DOHH2 (cell line): ENCODE measurements around the gene FHOD3.

Source experiments
- H3F3A ChIP-seq: fragments of 200-600 bp; sonication (generic), shearing (Covaris generic); 2 replicates; pipeline ENCODE4 v1.6.0; 2016; ENCODE audit warnings: antibody characterized with exemption, mild to moderate bottlenecking; ENCODE audit not compliant: control insufficient read depth, insufficient read depth
- H3K27ac ChIP-seq: fragments of 200-600 bp; sonication (generic); 2 replicates; pipeline ENCODE4 v1.5.1; 2014; ENCODE audit warnings: low read depth, mild to moderate bottlenecking, low read length, moderate library complexity
- H3K27me3 ChIP-seq: fragments of 200-600 bp; sonication (generic); 2 replicates; pipeline ENCODE4 v1.6.1; 2014; ENCODE audit warnings: mild to moderate bottlenecking, low read length, mixed read lengths; ENCODE audit not compliant: control insufficient read depth
- H3K36me3 ChIP-seq: fragments of 200-600 bp; sonication (generic); 2 replicates; pipeline ENCODE4 v1.6.1; 2014; ENCODE audit warnings: mild to moderate bottlenecking, low read length, moderate library complexity, mixed read lengths; ENCODE audit not compliant: control insufficient read depth
- H3K4me1 ChIP-seq: fragments of 200-600 bp; sonication (generic); 2 replicates; pipeline ENCODE4 v1.6.1; 2014; ENCODE audit warnings: mild to moderate bottlenecking, low read length, mixed read lengths; ENCODE audit not compliant: control insufficient read depth
- H3K4me2 ChIP-seq: fragments of 200-600 bp; sonication (generic); 2 replicates; pipeline ENCODE4 v1.6.0; 2014; ENCODE audit warnings: mild to moderate bottlenecking, low read length, moderate library complexity
- H3K4me3 ChIP-seq: fragments of 200-600 bp; sonication (generic); 2 replicates; pipeline ENCODE4 v1.5.1; 2014; ENCODE audit warnings: mild to moderate bottlenecking, low read length, mixed read lengths
- H3K79me2 ChIP-seq: fragments of 200-600 bp; sonication (generic); 2 replicates; pipeline ENCODE4 v1.6.1; 2014; ENCODE audit warnings: mild to moderate bottlenecking, low read length, mixed read lengths; ENCODE audit not compliant: control insufficient read depth
- H3K9me2 ChIP-seq: fragments of 200-600 bp; sonication (generic); replicated peaks from 2 replicates; pipeline ENCODE4 v1.6.1; 2014; ENCODE audit warnings: mild to moderate bottlenecking, low read length, mixed read lengths; ENCODE audit not compliant: control insufficient read depth
- H3K9me3 ChIP-seq: fragments of 200-600 bp; sonication (generic); 2 replicates; pipeline ENCODE4 v1.6.1; 2014; ENCODE audit warnings: antibody characterized with exemption, low read length, mixed read lengths; ENCODE audit not compliant: control insufficient read depth, insufficient read depth
- H4K20me1 ChIP-seq: fragments of 200-600 bp; sonication (generic); 2 replicates; pipeline ENCODE4 v1.6.0; 2014; ENCODE audit warnings: low read depth, mild to moderate bottlenecking, antibody characterized with exemption, low read length, moderate library complexity; ENCODE audit not compliant: control insufficient read depth, insufficient read depth
- EZH2phosphoT487 ChIP-seq: fragments of 200-600 bp; sonication (generic); IDR thresholded peaks from 2 replicates; pipeline ENCODE4 v1.6.1; 2017; ENCODE audit warnings: borderline replicate concordance, mild to moderate bottlenecking, antibody characterized with exemption, low read length, moderate library complexity, mixed read lengths
- TF ChIP-seq, protein P1 (sequence below): fragments of 200-600 bp; sonication (generic); IDR thresholded peaks from one replicate; pipeline ENCODE4 v1.5.1; 2014; ENCODE audit warnings: antibody characterized with exemption, mild to moderate bottlenecking, low read depth, low read length; ENCODE audit not compliant: poor library complexity, severe bottlenecking

The FHOD3 gene

DNA sequence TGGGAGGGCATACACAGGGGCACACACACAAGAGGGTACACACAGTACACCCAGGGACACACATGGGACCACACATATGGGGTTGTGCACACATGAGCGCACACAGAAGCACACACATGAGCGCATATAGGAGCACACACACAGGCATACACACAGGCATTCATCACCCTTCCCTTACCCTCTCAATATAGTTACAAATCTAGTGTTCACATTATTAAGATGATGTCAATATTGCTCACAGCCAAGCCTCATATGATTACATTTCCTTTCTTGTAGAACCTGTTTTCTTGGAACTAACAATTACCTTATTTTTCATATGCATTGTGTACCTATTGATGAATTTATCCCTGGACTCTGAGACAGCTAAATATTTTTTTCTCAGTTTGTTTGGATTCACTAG is 156.7 kb downstream of the FHOD3 start:
- Histone ChIP-seq H3K9me3 (no peaks in the 10 kb centered on the region), H3F3A (no peaks in the 10 kb centered on the region), H3K9me2 (no peaks in the 10 kb centered on the region), H3K27me3 (peaks cover 14% of the 10 kb centered on the region), H3K4me1 (no peaks in the 10 kb centered on the region), H3K4me2 (no peak overlapping the region), H3K79me2 (no peaks in the 10 kb centered on the region), H4K20me1 (no peaks in the 10 kb centered on the region), H3K27ac (no peak overlapping the region), H3K36me3 (no peaks in the 10 kb centered on the region), H3K4me3 (no peak overlapping the region)
- no peak for TF ChIP-seq EZH2phosphoT487
- TF ChIP-seq, protein P1, sequence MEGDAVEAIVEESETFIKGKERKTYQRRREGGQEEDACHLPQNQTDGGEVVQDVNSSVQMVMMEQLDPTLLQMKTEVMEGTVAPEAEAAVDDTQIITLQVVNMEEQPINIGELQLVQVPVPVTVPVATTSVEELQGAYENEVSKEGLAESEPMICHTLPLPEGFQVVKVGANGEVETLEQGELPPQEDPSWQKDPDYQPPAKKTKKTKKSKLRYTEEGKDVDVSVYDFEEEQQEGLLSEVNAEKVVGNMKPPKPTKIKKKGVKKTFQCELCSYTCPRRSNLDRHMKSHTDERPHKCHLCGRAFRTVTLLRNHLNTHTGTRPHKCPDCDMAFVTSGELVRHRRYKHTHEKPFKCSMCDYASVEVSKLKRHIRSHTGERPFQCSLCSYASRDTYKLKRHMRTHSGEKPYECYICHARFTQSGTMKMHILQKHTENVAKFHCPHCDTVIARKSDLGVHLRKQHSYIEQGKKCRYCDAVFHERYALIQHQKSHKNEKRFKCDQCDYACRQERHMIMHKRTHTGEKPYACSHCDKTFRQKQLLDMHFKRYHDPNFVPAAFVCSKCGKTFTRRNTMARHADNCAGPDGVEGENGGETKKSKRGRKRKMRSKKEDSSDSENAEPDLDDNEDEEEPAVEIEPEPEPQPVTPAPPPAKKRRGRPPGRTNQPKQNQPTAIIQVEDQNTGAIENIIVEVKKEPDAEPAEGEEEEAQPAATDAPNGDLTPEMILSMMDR, result no peak

- Histone ChIP-seq H3K9me2 (no peaks in the 10 kb centered on the region), H3K4me2 (no peak overlapping the region), H3K79me2 (no peaks in the 10 kb centered on the region), H3K4me3 (no peak overlapping the region), H3K36me3 (no peaks in the 10 kb centered on the region), H3F3A (no peaks in the 10 kb centered on the region), H3K27me3 (peaks cover 16% of the 10 kb centered on the region), H3K4me1 (no peaks in the 10 kb centered on the region), H3K27ac (no peak overlapping the region), H4K20me1 (no peaks in the 10 kb centered on the region), H3K9me3 (no peaks in the 10 kb centered on the region)
- TF ChIP-seq, protein P1, result no peak
- no peak for TF ChIP-seq EZH2phosphoT487
Measured at GRCh38 chr18:36454848-36455458, 157.4 kb downstream of the FHOD3 start.

DNA sequence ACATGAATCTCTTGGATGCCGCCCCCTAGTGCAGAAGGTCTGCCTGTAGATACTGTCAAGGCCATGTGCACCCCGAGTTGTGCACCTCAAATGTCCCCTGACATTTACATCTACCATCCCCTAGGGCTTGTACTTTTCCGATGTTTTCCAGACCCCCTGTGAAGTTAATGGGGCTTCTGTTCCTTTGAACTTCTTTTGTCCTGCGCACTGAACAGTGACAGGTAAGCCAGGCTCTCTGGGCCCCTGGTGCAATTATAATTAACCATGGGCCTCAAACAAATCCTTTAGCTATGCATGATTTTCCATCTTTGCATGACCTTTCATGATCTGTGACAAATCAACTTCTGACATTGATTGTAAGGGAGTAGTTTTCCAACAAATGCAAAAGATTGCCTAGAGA is 158.4 kb downstream of the FHOD3 start:
- Histone ChIP-seq H3K27ac (no peak overlapping the region), H3K27me3 (peaks cover 16% of the 10 kb centered on the region), H3F3A (no peaks in the 10 kb centered on the region), H3K9me2 (no peaks in the 10 kb centered on the region), H3K36me3 (no peaks in the 10 kb centered on the region), H3K4me3 (no peak overlapping the region), H3K9me3 (no peaks in the 10 kb centered on the region), H3K79me2 (no peaks in the 10 kb centered on the region), H4K20me1 (no peaks in the 10 kb centered on the region), H3K4me1 (no peaks in the 10 kb centered on the region), H3K4me2 (no peak overlapping the region)
- TF ChIP-seq, protein P1, result no peak
- TF ChIP-seq EZH2phosphoT487, result no peak
